ENCODE results near the gene RBM22.

Gene RBM22

DNA sequence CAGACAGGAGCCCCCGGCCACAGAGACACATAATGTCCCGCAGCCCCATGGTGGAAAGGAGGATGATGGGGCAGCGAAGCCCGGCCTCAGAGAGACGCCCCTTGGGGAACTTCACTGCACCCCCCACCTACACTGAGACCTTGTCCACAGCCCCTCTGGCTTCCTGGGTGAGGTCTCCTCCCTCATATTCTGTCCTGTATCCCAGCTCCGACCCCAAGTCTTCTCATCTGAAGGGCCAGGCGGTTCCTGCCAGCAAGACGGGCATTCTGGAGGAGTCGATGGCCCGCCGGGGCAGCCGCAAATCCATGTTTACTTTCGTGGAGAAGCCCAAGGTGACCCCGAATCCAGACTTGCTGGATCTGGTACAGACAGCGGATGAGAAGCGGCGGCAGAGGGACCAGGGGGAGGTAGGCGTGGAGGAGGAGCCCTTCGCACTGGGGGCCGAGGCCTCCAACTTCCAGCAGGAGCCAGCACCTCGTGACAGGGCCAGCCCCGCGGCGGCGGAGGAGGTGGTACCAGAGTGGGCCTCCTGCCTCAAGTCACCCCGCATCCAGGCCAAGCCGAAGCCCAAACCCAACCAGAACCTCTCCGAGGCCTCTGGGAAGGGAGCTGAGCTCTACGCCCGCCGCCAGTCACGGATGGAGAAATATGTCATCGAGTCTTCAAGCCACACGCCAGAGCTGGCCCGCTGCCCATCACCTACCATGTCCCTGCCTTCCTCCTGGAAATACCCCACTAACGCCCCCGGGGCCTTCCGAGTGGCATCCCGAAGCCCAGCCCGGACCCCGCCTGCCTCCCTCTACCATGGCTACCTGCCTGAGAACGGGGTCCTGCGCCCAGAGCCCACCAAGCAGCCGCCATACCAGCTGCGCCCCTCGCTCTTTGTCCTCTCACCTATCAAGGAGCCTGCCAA lies 51.5 kb downstream of the RBM22 start:
- H3K4me1 Mint-ChIP-seq = peaks cover 7% of the 10 kb centered on the region
- peaks cover 4% of the 10 kb centered on the region for H3K27me3 Mint-ChIP-seq
- no peak overlapping the region for H3K27ac Mint-ChIP-seq
- ATAC-seq (no peak), DNase-seq (no peak)
- H3K4me3 Mint-ChIP-seq = no peak overlapping the region
- H3K9me3 Mint-ChIP-seq = no peaks in the 10 kb centered on the region

- DNase-seq (no peak), ATAC-seq (no peak)
- Mint-ChIP-seq H3K4me3 (no peak overlapping the region), H3K4me1 (peaks cover 7% of the 10 kb centered on the region), H3K9me3 (no peaks in the 10 kb centered on the region), H3K27ac (no peak overlapping the region), H3K27me3 (peaks cover 6% of the 10 kb centered on the region)
Observed at GRCh38 chr5:150648294-150649107, 52.4 kb downstream of the RBM22 start.

GRCh38 chr5:150647275-150648251 lies 53.3 kb downstream of the RBM22 start:
- no peak overlapping the region for H3K4me3 Mint-ChIP-seq
- H3K9me3 Mint-ChIP-seq = no peaks in the 10 kb centered on the region
- peaks cover 7% of the 10 kb centered on the region for H3K4me1 Mint-ChIP-seq
- H3K27me3 Mint-ChIP-seq = peaks cover 6% of the 10 kb centered on the region
- peak overlapping the region in 1 of 2 donors; percentile 57 for H3K27ac Mint-ChIP-seq
- no peak for ATAC-seq
- DNase-seq = no peak

DNA sequence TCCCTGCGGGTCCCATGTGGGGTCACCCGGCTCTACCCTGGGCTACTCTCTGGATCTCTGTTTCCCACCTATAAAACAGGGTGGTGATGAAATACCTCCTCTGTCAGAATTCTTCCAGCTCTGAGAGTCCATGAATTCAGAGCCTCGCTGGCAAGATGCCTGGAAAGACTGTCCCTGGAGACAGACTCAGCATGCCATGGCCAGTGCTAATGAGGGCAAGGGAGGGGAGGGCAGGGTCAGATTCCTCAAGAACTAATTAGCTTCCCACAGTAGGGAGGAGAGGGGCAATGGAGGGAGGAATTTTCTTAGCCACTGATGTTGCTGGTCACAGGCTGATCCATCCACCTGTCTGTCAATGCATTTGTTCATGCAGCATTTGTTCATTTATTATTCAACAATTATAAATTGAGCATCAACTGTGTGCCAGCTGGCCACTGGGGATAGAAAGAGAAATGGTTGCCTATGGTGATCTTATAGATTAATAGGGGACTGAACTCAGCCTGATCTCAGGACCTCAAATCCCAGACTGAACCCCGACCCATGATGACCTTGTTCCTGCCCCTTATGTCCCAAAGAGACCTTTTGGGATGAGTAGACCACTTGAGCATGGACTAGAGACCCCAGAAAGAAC lies 55.7 kb downstream of the RBM22 start:
- no peaks in the 10 kb centered on the region for H3K9me3 Mint-ChIP-seq
- H3K4me1 Mint-ChIP-seq = no peaks in the 10 kb centered on the region
- DNase-seq (no peak), ATAC-seq (no peak)
- peaks cover 6% of the 10 kb centered on the region for H3K27me3 Mint-ChIP-seq
- no peak overlapping the region for H3K27ac Mint-ChIP-seq
- H3K4me3 Mint-ChIP-seq = no peak overlapping the region

GRCh38 chr5:150644514-150644913 lies 56.3 kb downstream of the RBM22 start:
- Mint-ChIP-seq H3K27me3 (peaks cover 6% of the 10 kb centered on the region), H3K4me3 (no peak overlapping the region), H3K4me1 (no peaks in the 10 kb centered on the region), H3K9me3 (no peaks in the 10 kb centered on the region), H3K27ac (no peak overlapping the region)
- DNase-seq (no peak), ATAC-seq (no peak)

DNA sequence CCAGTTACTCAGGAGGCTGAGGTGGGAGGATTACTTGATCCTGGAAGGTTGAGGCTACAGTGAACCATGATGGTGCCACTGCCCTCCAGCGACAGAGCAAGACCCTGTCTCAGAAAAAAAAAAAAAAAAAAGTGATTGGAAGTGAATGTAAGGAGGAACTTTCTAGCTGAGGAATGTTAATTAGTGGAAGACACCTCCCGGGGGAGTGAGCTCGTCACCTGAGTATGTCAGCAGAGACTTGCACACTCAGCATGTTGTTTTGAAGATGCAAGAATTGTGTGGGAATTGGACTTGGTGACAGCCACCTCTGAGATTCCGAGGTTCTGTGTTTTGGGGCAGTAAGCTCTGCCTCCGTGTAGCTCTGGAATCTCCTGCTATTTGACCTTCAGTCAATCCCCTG lies 56.8 kb downstream of the RBM22 start:
- H3K27me3 Mint-ChIP-seq = peaks cover 6% of the 10 kb centered on the region
- H3K4me3 Mint-ChIP-seq = no peak overlapping the region
- no peaks in the 10 kb centered on the region for H3K9me3 Mint-ChIP-seq
- no peak for DNase-seq
- no peak for ATAC-seq
- H3K27ac Mint-ChIP-seq = peak overlapping the region in 1 of 2 donors; percentile 42
- no peaks in the 10 kb centered on the region for H3K4me1 Mint-ChIP-seq

GRCh38 chr5:150642991-150643710 lies 57.7 kb downstream of the RBM22 start:
- Mint-ChIP-seq H3K27me3 (peaks cover 10% of the 10 kb centered on the region), H3K27ac (no peak overlapping the region), H3K9me3 (no peaks in the 10 kb centered on the region), H3K4me3 (no peak overlapping the region), H3K4me1 (no peaks in the 10 kb centered on the region)
- ATAC-seq (no peak), DNase-seq (no peak)

GRCh38 chr5:150642567-150642927 lies 58.3 kb downstream of the RBM22 start:
- Mint-ChIP-seq H3K4me1 (no peaks in the 10 kb centered on the region), H3K4me3 (no peak overlapping the region), H3K9me3 (no peaks in the 10 kb centered on the region), H3K27ac (no peak overlapping the region), H3K27me3 (peaks cover 16% of the 10 kb centered on the region)
- ATAC-seq = no peak
- no peak for DNase-seq

- DNase-seq (no peak), ATAC-seq (no peak)
- Mint-ChIP-seq H3K4me3 (no peak overlapping the region), H3K27me3 (peaks cover 21% of the 10 kb centered on the region), H3K9me3 (no peaks in the 10 kb centered on the region), H3K4me1 (no peaks in the 10 kb centered on the region), H3K27ac (no peak overlapping the region)
Observed at GRCh38 chr5:150641824-150642566, 58.9 kb downstream of the RBM22 start.

GRCh38 chr5:150641006-150641570 lies 59.8 kb downstream of the RBM22 start:
- no peak overlapping the region for H3K27ac Mint-ChIP-seq
- ATAC-seq (no peak), DNase-seq (no peak)
- no peaks in the 10 kb centered on the region for H3K4me1 Mint-ChIP-seq
- H3K9me3 Mint-ChIP-seq = no peaks in the 10 kb centered on the region
- H3K4me3 Mint-ChIP-seq = no peak overlapping the region
- peaks cover 30% of the 10 kb centered on the region for H3K27me3 Mint-ChIP-seq
